Measurements from ENCODE around the gene MMP20.

DNA sequence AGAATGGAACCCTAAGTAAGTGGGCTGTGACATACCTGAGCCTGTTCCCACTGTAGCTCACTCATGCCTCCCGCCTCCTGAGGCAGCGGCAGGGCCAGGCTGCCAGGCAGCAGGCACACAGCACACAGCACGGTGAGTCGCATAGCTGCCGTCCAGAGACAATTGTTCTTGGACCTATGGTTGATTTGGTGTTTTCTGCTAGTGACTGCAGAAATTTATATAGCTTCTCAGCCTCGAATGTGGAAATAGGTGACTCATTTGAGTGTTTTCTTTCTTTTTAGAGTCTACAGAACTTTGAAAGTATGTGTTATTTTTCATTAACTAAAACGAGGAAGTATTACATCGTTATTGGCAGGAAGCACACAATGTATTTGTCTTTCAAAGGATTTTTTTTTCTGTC lies 94.6 kb downstream of the MMP20 start, which contains the start of gene MMP7:
- TF ChIP-seq, protein P1, sequence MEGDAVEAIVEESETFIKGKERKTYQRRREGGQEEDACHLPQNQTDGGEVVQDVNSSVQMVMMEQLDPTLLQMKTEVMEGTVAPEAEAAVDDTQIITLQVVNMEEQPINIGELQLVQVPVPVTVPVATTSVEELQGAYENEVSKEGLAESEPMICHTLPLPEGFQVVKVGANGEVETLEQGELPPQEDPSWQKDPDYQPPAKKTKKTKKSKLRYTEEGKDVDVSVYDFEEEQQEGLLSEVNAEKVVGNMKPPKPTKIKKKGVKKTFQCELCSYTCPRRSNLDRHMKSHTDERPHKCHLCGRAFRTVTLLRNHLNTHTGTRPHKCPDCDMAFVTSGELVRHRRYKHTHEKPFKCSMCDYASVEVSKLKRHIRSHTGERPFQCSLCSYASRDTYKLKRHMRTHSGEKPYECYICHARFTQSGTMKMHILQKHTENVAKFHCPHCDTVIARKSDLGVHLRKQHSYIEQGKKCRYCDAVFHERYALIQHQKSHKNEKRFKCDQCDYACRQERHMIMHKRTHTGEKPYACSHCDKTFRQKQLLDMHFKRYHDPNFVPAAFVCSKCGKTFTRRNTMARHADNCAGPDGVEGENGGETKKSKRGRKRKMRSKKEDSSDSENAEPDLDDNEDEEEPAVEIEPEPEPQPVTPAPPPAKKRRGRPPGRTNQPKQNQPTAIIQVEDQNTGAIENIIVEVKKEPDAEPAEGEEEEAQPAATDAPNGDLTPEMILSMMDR (conservative IDR thresholded peaks at IDR 0.05; ENCODE audit: low read depth, low read length): no peak
- TF ChIP-seq EZH2 (IDR thresholded peaks at IDR 0.05; ENCODE audit: borderline replicate concordance, low read depth, low read length, poor library complexity, severe bottlenecking): no peak
